ENCODE results near the gene PHTF2.

The PHTF2 gene

GRCh38 chr7:77982926-77983550 lies 184.5 kb downstream of the PHTF2 start:
- CTCF ChIA-PET = interaction anchor here (0.6 kb wide), 1 partner anchor 38 kb away, joined by 3 read pairs; no protein-coding TSS in a partner anchor
- H3K27ac ChIP-seq (ENCODE audit: extremely low read depth, low read depth, low read length) = no peak overlapping the region
- H3K4me3 ChIP-seq (ENCODE audit: low read depth, low read length) = no peak overlapping the region
- no peaks in the 10 kb centered on the region for H3K36me3 ChIP-seq (ENCODE audit: control insufficient read depth in 2 of 2, insufficient read depth in 1 of 2, low read length in 2 of 2)
- no peak for TF ChIP-seq ZNF544 (tag by site-specific recombination; IDR thresholded peaks at IDR 0.05)
- no peak for TF ChIP-seq REST (tag by site-specific recombination; IDR thresholded peaks at IDR 0.05)
- TF ChIP-seq ZNF302 (tag by site-specific recombination; IDR thresholded peaks at IDR 0.05; ENCODE audit: low read depth) = no peak
- peak; percentile 89 for TF ChIP-seq ZNF366 (tag by site-specific recombination; conservative IDR thresholded peaks at IDR 0.05)
- H3K4me1 ChIP-seq (ENCODE audit: control insufficient read depth, insufficient read depth, low read length) = no peaks in the 10 kb centered on the region
- POLR2A ChIA-PET = no interaction called here
- no peaks in the 10 kb centered on the region for H3K9me3 ChIP-seq (ENCODE audit: control insufficient read depth, insufficient read depth, low read depth, low read length)

GRCh38 chr7:77983973-77984372 lies 185.4 kb downstream of the PHTF2 start:
- POLR2A ChIA-PET = no interaction called here
- no peak for TF ChIP-seq HOXC10 (CRISPR knock-in tag; IDR thresholded peaks at IDR 0.05)
- no peak for TF ChIP-seq ZNF184 (tag by site-specific recombination; IDR thresholded peaks at IDR 0.05)
- no peak for TF ChIP-seq WT1 (tag by site-specific recombination; IDR thresholded peaks at IDR 0.05)
- no peak overlapping the region for H3K27ac ChIP-seq (ENCODE audit: extremely low read depth, low read depth, low read length)
- no peaks in the 10 kb centered on the region for H3K9me3 ChIP-seq (ENCODE audit: control insufficient read depth, insufficient read depth, low read depth, low read length)
- H3K36me3 ChIP-seq (ENCODE audit: control insufficient read depth in 2 of 2, insufficient read depth in 1 of 2, low read length in 2 of 2) = no peaks in the 10 kb centered on the region
- no peaks in the 10 kb centered on the region for H3K4me1 ChIP-seq (ENCODE audit: control insufficient read depth, insufficient read depth, low read length)
- CTCF ChIA-PET = interaction anchor here (0.6 to 0.7 kb wide), 2 partner anchors 10 to 52 kb away, joined by 3 read pairs; no protein-coding TSS in a partner anchor
- no peak overlapping the region for H3K4me3 ChIP-seq (ENCODE audit: low read depth, low read length)

GRCh38 chr7:77985232-77985973 lies 186.8 kb downstream of the PHTF2 start:
- CTCF ChIA-PET = no interaction called here
- no peak overlapping the region for H3K4me3 ChIP-seq (ENCODE audit: low read depth, low read length)
- H3K4me1 ChIP-seq (ENCODE audit: control insufficient read depth, insufficient read depth, low read length) = no peaks in the 10 kb centered on the region
- POLR2A ChIA-PET = no interaction called here
- H3K36me3 ChIP-seq (ENCODE audit: control insufficient read depth in 2 of 2, insufficient read depth in 1 of 2, low read length in 2 of 2) = no peaks in the 10 kb centered on the region
- H3K9me3 ChIP-seq (ENCODE audit: control insufficient read depth, insufficient read depth, low read depth, low read length) = no peaks in the 10 kb centered on the region
- H3K27ac ChIP-seq (ENCODE audit: extremely low read depth, low read depth, low read length) = no peak overlapping the region
- TF ChIP-seq ZNF488 (tag by site-specific recombination; IDR thresholded peaks at IDR 0.05) = no peak
- TF ChIP-seq ZBTB6 (tag by site-specific recombination; IDR thresholded peaks at IDR 0.05) = no peak
- no peak for TF ChIP-seq ZNF514 (tag by site-specific recombination; IDR thresholded peaks at IDR 0.05)
- no peak for TF ChIP-seq ZNF48 (tag by site-specific recombination; IDR thresholded peaks at IDR 0.05)
- no peak for TF ChIP-seq ZNF549 (tag by site-specific recombination; IDR thresholded peaks at IDR 0.05)
- no peak for TF ChIP-seq ZNF19 (tag by site-specific recombination; IDR thresholded peaks at IDR 0.05; ENCODE audit: low read depth)
- TF ChIP-seq ZIC2 (tag by site-specific recombination; IDR thresholded peaks at IDR 0.05) = no peak
- TF ChIP-seq ZNF175 (tag by site-specific recombination; IDR thresholded peaks at IDR 0.05) = no peak
- TF ChIP-seq ZNF114 (tag by site-specific recombination; IDR thresholded peaks at IDR 0.05) = no peak
- no peak for TF ChIP-seq ZNF362 (tag by site-specific recombination; IDR thresholded peaks at IDR 0.05)
- TF ChIP-seq ZBTB11 (tag by site-specific recombination; conservative IDR thresholded peaks at IDR 0.05; ENCODE audit: low read depth) = no peak
- no peak for TF ChIP-seq RBAK (tag by site-specific recombination; IDR thresholded peaks at IDR 0.05)
- TF ChIP-seq ZNF426 (tag by site-specific recombination; IDR thresholded peaks at IDR 0.05) = no peak
